ENCODE measurements around the gene SGSM1.

SGSM1 gene

GRCh38 chr22:24952837-24953383 lies 146.9 kb downstream of the SGSM1 start:
- DNase-seq, result peak in 6 of 14 donors; percentile 46 to 70 (median 62)

DNA sequence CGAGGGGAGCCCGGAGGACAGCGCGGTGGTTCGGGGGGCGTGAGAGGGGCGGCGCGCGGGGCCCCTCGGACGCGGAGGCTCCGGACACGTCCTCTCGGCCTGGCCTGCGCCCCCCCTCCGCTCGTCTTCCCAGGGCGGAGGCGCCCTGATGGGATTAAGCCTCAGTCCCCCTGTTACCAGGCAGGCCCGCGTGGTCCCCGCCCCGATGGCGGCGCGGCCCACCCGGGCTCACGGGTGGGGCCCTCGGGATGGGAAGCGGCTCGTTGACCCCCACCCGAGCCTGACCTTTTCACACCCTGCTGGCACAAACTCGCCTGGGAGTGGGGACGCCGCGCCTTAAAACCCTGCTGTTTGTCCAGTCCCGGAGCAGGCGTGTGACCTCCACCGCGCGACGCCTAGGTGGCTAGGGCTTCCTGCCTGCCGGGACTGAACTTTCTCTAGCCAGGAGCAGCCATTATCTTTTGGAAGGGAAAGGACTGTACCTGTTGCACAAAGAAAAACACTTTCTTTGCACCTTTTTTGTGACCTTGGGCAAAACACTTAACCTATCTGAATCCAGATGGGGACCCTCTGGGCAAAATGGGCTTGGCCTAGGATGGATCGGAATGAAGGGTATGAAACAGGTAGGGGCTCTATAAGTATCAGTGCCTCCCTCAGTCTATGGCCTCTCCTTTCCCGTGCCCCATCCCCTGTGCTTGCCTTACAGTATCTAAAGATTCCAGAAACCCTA lies 147.5 kb downstream of the SGSM1 start:
- no peak for DNase-seq

DNA sequence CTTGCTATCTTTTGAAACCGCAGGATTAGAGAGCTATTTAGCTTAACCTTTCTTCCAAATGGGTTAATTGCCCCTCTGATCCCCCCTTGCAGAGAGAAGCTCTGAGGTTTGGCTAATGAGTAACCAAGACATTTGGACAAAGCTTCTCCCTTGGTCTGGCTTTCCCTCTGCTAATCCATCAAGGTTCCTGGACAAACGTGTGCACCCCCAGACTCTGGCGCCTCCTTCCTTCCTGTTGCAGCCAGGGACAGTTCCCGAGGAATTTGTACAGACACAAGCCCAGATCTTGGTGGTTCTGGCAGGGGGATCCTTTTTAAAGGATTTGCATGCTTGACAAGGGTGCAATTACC lies 148.1 kb downstream of the SGSM1 start:
- DNase-seq, result peak in 1 of 14 donors; percentile 9

- no peak for DNase-seq
Observed at GRCh38 chr22:24954856-24955255, 148.8 kb downstream of the SGSM1 start.

DNA sequence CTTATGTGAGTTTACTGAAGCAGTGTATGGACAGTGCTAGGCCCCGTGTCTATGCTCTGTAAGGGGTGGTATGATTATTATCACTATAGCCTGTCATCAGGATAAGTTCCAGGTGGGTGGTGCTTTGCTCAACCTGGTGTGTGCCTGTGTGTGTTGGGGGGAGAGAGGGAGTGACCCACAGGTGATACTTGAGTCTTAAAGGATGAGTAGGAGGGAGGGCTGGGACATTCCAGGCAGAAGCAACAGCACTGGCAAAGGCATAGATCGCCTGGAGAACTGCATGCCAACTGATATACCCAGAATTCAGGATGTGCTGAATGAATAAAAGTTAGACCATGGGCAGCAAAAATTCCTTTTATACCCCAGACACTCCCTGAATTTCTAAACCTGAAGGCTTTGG lies 151.0 kb downstream of the SGSM1 start:
- no peak for DNase-seq

DNA sequence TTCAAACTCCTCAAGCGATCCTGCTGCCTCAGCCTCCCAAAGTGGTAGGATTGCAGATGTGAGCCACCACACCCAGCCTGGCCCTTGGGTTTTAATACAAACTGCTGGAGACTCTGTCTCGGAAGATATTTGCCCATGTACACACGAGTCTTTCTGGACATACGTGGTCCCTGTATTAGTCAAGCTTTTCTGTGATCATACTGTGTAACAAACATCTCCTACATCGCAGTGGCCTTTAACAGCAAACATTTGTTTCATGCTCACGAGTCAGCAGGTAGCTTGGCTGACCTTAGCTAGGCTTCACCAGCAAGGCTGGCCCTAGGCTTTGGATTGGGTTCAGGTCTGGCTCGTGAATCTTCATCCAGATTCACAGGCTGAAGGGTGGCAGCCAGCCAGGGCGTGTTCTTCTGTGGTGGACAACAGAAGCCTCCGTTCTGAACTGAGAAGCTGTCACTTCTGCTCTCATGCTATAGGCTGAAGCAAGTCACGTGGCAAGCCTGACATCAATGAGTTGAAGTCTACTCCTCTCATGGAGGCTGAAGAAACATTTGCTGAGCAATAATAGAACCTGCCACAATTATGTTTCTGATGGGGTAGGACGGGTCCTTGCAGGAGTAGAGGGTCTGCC lies 155.3 kb downstream of the SGSM1 start:
- no peak for DNase-seq

DNA sequence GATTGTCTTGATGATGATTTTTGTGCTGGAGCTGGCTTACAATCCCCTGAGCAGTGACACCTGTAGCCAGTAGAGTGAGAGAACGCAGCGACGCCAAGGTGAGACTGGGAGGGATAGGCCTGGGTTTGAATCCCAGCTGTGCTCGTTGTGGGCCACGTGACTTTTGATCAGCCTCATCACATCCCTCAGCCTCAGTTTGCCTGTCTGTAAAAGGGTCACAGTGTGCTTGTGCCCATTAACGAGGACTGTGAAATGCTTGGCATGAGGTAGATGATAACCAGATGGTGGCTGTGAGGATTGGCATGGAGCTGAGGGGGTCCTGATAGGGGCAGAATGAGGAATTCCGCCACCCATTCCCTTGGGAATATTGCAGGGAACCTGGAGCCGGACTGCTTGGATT lies 156.1 kb downstream of the SGSM1 start:
- DNase-seq, result no peak

- no peak for DNase-seq
Observed at GRCh38 chr22:24962835-24963234, 156.8 kb downstream of the SGSM1 start.

DNA sequence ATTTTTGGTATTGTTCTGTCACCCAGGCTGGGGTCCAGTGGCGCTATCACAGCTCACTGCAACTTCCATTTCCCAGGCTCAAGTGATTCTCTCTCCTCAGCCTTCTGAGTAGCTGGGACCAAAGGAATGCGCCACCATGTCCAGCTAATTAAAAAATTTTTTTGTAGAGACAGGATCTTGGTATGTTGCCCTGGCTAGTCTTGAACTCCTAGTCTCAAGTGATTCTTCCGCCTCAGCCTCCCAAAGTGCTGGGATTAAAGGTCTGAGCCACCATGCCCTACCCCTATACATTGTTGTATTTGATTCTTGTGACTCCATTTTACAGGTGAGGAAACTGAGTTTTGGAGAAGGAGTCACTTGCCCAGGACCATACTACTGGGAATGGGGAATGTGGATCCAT lies 158.4 kb downstream of the SGSM1 start:
- no peak for DNase-seq

- DNase-seq, result peak in 1 of 14 donors; percentile 24
Observed at GRCh38 chr22:24965822-24966626, 160.0 kb downstream of the SGSM1 start.

DNA sequence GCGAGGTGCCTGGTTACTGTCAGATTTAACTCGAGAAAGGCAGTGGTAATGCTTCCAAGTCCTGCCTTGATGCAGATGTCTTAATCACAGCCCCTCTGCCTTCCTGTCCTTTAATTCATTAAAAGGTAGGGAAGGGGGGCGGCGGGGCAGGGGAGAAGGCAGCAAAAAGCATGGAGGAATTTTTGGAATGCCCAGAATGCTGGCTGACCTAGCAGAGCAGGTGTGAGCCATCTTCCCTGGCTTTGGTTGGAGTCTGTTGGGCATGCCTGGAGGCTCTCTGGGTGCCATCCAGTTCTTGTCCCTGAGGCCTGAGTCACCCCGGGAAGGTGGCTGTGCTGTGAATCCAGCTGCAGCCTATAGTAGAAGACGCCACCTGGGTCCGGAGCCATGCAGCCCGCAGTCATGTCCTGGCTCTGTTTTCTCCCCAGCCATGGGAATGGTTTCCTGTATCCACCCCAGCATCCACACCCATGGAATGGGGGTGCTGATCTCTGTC lies 162.1 kb downstream of the SGSM1 start:
- DNase-seq, result no peak

DNA sequence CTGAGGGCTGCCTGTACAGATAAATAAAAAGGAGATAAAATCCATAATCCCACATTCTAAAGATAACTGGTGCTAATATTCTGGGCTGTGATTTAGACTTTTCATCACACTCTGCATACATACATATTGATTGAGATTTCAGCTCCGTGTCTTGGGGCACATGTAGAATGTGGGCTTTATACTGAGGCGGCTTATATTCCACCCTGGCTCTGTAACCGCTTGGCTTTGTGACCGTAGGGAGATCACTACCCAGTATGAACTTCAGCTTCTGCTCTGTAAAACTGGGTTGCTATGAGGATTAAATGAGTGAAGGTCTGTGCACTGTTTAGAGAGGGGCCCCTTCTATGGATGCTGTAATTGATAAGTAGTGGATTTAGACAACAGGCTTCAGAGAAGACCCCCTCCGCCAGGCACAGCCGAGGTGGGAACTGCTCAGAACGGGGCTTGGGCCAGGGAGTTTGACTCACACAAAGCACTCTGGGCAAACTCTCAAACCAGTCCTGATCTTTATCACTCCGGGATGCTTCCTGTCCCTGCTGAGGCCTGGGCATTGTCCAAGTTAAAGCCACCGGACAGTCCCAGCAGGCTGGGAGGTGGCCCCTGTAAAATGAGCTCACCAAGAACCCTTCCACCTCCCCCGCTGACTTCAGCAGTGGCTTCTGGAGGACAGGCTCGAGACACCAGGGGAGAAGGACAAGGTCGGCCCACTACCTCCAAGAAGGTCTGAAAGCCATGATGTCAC lies 163.7 kb downstream of the SGSM1 start:
- DNase-seq, result peak in 2 of 14 donors; percentile 16 to 53

GRCh38 chr22:24972369-24972768 lies 166.4 kb downstream of the SGSM1 start:
- no peak for DNase-seq

GRCh38 chr22:24973872-24974271 lies 167.9 kb downstream of the SGSM1 start:
- DNase-seq, result no peak

DNA sequence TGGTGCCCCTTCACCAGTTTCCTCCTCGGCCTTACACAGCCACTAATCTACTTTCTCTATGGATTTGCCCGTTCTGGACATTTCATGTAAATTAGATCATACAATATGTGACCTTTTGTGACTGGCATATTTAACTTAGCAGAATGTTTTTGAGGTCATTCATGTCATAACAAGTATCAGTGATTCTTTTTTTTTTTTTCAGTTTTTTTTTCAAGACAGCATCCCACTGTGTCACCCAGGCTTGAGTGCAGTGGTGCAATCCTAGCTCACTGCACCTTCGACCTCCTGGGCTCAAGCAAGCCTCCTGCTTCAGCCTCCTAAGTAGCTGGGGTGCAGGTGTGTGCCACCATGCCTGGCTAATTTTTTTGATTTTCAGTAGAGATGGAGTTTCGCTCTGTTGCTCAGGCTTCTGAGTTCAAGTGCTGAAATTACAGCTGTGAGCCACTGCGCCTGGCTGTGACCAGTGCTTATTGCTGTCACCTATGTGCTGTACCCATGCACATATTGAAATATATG lies 169.2 kb downstream of the SGSM1 start:
- DNase-seq, result no peak

DNA sequence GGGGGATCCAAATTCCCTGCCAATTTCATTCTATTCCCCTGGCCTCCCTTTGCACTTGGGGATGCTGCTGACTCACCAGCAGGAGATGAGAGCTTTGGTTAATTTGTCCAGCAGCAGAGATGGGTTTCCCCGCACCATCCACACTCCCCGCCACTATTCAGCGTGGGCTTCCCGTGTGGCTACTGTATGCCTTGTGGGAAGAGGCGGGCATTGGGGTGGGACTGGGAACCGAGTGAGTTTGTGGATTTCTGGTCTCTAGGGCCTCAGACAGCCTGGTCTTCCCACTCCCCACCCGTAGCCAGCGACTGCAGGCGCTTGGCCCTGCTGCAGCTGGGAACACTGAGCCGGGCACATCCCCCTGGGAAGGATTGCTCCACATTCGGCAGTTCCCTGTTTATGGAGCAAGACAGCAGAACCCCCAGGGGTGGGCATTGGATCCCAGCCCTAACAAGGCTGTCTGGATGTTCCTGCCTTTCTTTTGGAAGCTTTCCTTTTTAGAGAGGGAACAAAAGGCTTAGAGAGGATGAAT lies 169.9 kb downstream of the SGSM1 start:
- DNase-seq, result peak in 8 of 14 donors; percentile 25 to 65 (median 45)

DNA sequence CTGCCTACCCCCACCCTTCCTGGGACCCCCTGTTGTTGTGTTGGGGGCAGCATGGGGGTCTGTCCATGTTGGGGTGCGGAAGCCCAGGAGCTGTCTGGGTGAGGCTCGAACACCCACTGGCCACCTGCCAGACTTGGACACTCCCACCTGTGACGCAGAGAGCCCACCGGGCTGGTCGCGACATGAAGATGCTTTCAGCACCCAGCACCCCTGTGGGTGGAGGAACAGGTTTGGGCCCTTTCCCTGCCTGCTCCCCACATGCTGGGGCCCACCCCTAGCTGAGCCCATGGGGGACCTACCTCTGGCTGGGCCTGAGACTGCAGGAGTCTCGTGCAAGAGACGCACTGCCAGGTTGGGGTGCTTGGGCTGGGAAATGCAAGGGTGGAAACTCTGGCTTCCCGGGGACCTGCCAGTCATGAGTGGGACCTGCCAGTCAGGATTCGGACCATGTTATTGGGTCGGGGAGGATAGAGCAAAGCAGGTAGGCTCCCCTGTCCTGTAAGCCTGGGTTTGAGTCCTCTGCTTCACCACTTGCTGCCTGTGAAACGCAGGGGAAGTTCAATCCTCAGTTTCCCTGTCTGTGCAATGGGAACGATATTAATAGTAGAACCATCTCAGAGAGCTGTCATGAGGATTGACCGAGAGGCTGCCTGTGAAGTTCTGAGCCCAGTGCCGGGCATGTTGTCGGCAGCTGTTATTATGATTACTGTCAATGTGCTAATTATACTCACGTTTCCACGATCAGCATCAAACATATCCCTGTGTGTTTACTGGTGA lies 170.6 kb downstream of the SGSM1 start:
- DNase-seq, result peak in 1 of 14 donors; percentile 47
